Retina (tissue), 1 donor: ENCODE results near the gene TCP11L2.
A peak's percentile ranks its signal among the peaks of the same experiment; 100 is the strongest.

Source experiments
- DNase-seq: peaks from one replicate; pipeline ENCODE4 v3.0.0-alpha.2; 2016

The TCP11L2 gene

DNA sequence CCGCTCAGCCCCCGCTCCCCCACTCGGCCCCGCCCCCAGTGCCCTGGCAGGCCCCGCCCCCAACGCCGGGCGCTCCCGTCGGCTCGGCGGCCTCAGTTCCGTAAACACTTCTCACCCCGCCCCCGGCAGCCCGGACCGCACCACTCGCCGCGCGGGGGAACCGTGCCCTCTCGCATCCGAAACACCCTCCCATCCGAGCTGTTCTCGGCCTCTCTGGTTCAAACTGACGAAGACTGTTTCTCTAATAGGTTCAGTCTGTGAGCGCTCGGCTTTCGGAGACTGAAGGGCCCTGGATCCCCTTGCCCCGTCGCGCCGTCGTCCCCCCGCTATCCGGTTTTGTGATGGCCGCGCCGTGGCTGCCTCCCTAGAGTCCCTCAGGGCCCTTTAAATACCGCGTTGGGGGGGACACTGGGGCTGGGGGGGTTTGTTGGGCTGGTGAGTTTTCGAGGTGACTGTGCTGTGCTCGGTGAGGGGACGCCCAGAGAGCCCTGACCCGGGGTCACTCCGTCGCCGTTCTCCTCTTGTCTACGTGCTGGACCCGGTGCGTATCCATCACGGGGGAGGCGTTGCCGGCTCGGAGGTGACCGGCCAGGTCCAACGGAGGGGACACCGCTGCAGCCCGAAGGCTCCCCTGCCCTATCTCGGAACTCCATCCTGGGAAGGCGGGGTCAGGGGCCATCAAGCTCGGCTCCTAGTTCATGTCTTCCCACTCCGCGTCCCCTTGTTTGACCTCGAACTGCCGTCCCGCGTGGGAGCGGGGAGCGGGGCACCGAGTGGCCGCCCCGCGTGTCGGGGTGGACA, at the start of gene TCP11L2:
TSS of gene TCP11L2 (plus strand) at position 333 of the 801 bp plus-strand sequence. CDS start 8,343 bp downstream, outside the sequence.
- DNase-seq, result peak; percentile 98

- peak; percentile 39 for DNase-seq
Measured at GRCh38 chr12:106254724-106255123, 47.8 kb upstream of the TCP11L2 start.

GRCh38 chr12:106255493-106255892, 47.0 kb upstream of the TCP11L2 start:
- no peak for DNase-seq

- no peak for DNase-seq
Measured at GRCh38 chr12:106255952-106256351, 46.6 kb upstream of the TCP11L2 start.

DNA sequence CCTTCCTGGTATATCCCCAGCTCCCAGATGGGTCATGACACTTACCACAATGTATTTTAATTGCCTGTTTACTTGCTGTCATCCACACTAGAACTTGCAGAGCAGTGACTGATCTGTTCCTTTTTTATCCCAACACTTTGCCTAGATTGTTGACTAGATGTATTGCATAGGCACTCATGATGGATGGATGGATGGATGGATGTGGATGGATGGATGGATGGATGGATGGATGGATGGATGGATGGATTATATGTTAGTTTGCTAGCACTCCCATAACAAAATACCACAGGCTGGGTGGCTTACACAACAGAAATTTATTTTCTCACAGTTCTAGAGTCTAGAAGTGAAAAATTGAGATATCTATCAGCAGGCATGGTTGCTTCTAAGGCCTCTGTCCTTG, 46.0 kb upstream of the TCP11L2 start:
- DNase-seq, result no peak

GRCh38 chr12:106258226-106258625, 44.3 kb upstream of the TCP11L2 start:
- no peak for DNase-seq

DNA sequence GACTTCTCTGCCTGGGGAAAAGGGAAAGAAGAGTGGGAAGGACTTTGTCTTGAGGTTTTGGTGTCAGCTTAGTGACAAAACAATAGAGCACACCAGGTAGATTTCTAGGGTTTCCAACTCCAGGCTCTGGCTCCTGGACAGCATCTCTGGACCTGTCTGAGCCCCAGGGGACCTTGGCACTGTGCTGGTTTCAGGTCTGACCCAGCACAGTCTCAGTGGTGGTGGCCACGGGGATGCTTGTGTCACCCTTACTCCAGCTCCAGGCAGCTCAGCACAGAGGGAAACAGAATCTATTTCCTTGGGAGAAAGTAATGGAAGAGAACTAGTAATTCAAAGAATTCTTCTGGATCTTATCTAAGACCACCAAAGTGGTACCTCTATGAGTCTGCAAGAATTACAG, 43.6 kb upstream of the TCP11L2 start:
- DNase-seq, result no peak

GRCh38 chr12:106265116-106265515, 37.4 kb upstream of the TCP11L2 start:
- no peak for DNase-seq

- no peak for DNase-seq
Measured at GRCh38 chr12:106267535-106267934, 35.0 kb upstream of the TCP11L2 start.

GRCh38 chr12:106269150-106269771, 33.3 kb upstream of the TCP11L2 start:
- DNase-seq, result no peak

DNA sequence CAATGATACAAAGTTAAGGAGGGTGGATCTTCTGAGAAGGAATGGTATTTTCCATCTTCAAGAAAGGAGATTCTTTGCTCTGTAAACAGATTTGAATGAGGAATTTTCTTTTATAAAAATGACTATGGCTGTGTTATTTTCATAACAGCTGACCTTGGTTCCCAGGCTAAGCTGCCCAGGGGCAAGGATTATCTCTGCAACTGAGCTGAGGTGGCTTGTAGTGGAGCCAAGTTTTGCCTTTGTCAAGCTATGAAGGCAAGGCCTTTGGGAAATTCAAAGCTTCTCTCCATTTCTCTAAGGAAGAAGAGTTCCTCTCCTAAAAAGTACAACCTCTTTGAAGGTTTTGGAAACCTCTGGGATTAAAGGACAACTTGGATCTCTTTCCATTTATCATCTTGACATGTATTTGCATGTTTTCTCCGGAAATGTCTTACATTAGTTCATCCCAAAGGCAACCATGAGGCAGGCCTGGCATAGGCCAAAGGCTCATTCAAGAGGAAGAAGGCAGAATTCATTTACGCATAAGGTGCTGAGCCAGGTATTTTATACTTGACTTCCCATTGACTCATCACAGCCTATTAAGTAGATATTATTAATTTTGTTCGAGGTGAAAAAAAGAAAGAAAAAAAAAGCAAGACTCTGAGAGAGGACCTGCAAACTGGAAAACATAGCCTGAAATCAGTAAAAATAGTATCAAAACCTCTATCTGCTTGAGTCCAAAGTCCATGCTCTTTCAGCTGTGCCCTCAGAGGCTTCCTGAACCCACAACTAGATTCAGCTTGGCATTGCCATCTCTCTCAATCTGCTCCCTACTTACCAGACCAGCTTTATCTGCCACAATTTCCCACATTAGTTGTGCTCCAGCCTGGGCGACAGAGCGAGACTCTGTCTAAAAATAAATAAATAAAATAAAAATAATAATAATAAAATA, 30.7 kb upstream of the TCP11L2 start:
- no peak for DNase-seq

GRCh38 chr12:106273491-106273890, 29.0 kb upstream of the TCP11L2 start:
- no peak for DNase-seq

GRCh38 chr12:106274012-106274411, 28.5 kb upstream of the TCP11L2 start:
- no peak for DNase-seq

DNA sequence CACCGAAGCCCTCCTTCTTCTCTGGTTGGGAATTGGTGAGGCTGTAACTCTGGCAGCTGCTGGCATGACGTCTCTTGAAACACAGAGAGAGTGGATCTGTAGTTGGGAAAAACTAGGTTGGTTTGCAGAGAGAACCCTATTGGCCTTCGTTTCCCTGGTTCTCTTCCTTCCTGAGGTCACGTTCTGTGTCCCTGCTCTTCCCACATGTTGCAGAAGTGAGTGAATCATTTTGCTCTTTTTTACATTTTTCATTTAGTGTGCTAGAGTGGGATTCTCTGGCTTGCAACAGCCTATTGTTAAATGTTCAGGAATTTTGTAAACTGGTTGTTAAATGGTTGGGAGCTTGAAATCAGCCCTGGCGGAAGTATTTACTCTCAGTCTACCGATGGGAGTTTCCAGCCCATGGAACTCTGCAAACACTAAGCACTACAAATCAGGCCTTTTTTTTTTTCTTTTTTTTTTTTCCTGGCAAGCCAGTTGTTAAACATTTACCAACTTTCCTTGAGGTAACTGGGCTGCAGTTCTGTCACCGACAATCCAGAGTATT, 27.9 kb upstream of the TCP11L2 start:
- DNase-seq, result no peak

GRCh38 chr12:106275458-106275857, 27.1 kb upstream of the TCP11L2 start:
- DNase-seq, result no peak

DNA sequence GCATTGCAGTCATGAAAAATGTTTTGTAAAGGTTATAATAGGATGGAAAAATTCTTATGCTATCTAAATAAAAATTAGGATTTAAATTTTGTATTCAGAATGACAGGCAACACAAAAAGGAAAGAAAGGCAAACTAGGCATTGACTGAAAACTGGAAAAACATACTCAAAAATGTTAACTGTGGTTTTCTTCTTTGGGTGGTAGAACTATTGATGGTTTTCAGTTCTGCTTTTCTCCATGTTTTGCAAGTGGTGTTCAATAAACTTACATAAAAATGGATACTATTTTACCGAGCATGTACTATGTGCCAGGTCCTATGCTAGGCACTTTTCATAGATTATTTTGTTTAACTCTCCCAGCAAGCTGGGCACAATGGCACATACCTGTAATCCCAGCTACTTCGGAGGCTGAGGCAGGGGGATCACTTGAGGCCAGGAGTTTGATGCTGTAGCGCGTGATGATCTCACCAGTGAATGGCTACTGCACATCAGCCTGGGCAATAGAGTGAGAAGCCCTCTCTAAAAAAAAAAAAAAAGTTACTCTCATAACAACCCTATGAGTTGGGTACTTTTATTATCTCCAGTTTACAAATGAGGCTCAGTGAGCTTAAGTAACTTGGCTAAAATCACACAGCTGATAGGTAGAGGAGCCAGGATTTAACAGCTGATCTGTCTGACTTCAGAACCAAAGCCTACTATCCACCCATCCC, 26.3 kb upstream of the TCP11L2 start:
- no peak for DNase-seq

DNA sequence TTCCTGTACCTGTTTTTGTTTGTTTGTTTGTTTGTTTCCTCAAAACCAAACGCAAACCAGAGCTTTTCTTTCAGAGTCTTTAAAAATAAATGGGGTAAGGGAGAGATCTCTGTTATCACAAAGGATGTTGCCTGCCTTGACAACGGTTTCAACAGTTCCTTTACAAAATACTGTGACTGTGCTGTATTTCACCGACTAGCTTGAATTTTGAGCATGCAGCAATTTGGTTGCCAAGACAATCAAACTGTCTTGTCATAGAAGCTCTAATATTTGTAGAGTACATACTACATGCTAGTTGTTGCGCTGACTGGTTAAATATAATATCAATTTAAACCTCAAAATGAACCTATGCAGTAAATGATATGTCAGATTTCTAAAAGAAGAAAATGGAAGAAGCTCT, 22.4 kb upstream of the TCP11L2 start:
- DNase-seq, result no peak

DNA sequence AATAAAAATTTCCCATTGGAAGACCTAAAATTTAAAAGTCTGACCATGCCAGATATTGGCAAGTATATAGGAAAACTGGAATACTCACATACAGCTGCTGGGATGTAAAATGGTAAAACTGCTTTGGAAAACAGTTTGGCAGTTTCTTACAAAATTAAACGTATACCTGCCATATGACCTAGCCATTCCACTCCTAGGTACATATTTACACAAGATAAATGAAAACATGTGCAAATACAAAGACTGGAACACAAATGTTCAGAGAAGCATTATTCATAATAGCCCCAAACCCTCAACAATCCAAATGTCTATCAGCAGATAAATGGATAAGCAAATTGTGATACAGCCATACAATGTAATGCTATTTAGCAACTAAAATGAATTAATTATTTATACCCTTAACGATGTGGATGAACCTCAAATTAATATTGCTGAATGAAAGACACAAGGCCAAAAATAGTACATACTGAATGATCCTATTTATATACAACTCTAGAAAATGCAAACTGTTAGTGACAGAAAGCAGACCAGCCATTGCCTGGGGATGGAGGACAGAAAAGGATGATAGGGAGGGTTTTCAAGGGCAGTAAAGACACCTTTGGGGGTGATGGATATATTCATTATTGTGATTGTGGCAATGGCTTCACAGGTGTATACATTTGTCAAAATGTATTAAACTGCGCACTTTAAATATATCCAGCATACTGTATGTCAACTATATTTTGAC, 21.3 kb upstream of the TCP11L2 start:
- no peak for DNase-seq

GRCh38 chr12:106281804-106282203, 20.7 kb upstream of the TCP11L2 start:
- no peak for DNase-seq

DNA sequence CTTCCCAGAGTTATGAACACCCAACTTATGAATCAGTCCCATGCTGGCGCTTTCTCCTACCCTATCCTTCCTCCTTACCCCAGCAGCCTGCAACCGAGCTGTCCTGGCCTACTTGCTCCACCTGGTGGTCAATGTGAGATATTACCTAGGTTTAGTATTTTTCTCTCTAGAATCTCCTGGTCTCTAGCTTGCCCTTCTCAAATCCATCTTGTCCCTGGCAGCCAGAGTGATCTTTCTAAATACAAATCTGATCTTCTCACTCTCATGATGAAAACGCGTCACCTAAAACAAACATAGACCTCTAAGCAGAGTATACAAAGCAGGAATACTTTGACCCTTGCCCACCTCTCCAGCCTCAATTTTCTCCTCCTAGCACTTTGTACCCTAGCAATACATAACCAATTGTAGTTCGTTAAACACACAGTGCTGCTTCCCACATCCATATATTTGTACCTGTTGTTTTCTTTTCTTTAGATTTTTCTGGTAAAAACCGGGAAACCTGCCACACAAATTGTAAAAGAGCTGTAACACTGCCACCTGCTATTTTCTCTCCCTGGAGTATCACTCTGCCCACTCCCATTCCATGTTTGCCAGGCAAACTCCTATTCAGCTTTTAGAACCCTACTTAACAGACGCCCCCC, 20.0 kb upstream of the TCP11L2 start:
- DNase-seq, result peak; percentile 37
